ENCODE results near the gene PEX14.
"Not testable (repeated sequence)": the region's sequence is repeated elsewhere in the genome, so short reads cannot be mapped to it uniquely, and the experiment has no call there.

The PEX14 gene

GRCh38 chr1:10474613-10475507 is at the start of gene PEX14:
TSS of gene PEX14 (plus strand) at chr1:10474950. CDS start at chr1:10474967, 17 bp downstream.
- H3K4me3 ChIP-seq (ENCODE audit: low read depth, low read length), result peak within 1 kb of the TSS; percentile 58
- peak; percentile 72 for DNase-seq (ENCODE audit: low read depth)
- TF ChIP-seq CTCF (IDR thresholded peaks at IDR 0.05; ENCODE audit: low read depth, low read length, missing control alignments), result no peak

- not testable (repeated sequence) for H3K4me3 ChIP-seq (ENCODE audit: low read depth, low read length); DNase-seq (ENCODE audit: low read depth)
These were observed 48.8 kb upstream of the PEX14 start for GRCh38 chr1:10425826-10426534.

- not testable (repeated sequence) for DNase-seq (ENCODE audit: low read depth); H3K4me3 ChIP-seq (ENCODE audit: low read depth, low read length)
These were observed 48.3 kb upstream of the PEX14 start for GRCh38 chr1:10426535-10426848.

- no peak for TF ChIP-seq CTCF (IDR thresholded peaks at IDR 0.05; ENCODE audit: low read depth, low read length, missing control alignments)
- H3K4me3 ChIP-seq (ENCODE audit: low read depth, low read length), result no peak overlapping the region
- DNase-seq (ENCODE audit: low read depth), result no peak
These were observed 45.8 kb upstream of the PEX14 start for GRCh38 chr1:10428984-10429383.

GRCh38 chr1:10429868-10430215 is 44.9 kb upstream of the PEX14 start:
- DNase-seq (ENCODE audit: low read depth), result no peak
- no peak for TF ChIP-seq CTCF (IDR thresholded peaks at IDR 0.05; ENCODE audit: low read depth, low read length, missing control alignments)
- H3K4me3 ChIP-seq (ENCODE audit: low read depth, low read length), result peak overlapping the region; percentile 96

- peak; percentile 63 for DNase-seq (ENCODE audit: low read depth)
- peak; percentile 92 for TF ChIP-seq CTCF (IDR thresholded peaks at IDR 0.05; ENCODE audit: low read depth, low read length, missing control alignments)
- peak within 1 kb of the TSS; percentile 96 for H3K4me3 ChIP-seq (ENCODE audit: low read depth, low read length)
These were observed 44.3 kb upstream of the PEX14 start, which contains the start of gene CENPS for GRCh38 chr1:10430216-10431069. TSS of gene CENPS (plus strand) at chr1:10430433. CDS start at chr1:10430518, 85 bp downstream.

GRCh38 chr1:10431070-10431730 is 43.5 kb upstream of the PEX14 start:
- no peak for DNase-seq (ENCODE audit: low read depth)
- TF ChIP-seq CTCF (IDR thresholded peaks at IDR 0.05; ENCODE audit: low read depth, low read length, missing control alignments), result no peak
- H3K4me3 ChIP-seq (ENCODE audit: low read depth, low read length), result peak overlapping the region; percentile 96

Data from GM12864 (cell line).